MM.1S (cell line): ENCODE results near the gene DCANP1.

ENCODE experiments used
- DNase-seq: peaks from one replicate; pipeline ENCODE4 v3.0.0-alpha.2; 2015
- H2AFZ ChIP-seq: fragments of 300-600 bp; sonication (generic); 2 replicates; pipeline ENCODE4 v1.6.0; 2016; ENCODE audit warnings: antibody characterized with exemption, low read length
- H3F3A ChIP-seq: fragments of 300-600 bp; sonication (generic); 2 replicates; pipeline ENCODE4 v1.6.1; 2016; ENCODE audit warnings: mild to moderate bottlenecking, antibody characterized with exemption, low read length, moderate library complexity, mixed read lengths; ENCODE audit not compliant: insufficient read depth
- H3K27ac ChIP-seq: fragments of 300-600 bp; sonication (generic); 2 replicates; pipeline ENCODE4 v1.5.1; 2016; ENCODE audit warnings: mild to moderate bottlenecking, low read length
- H3K27me3 ChIP-seq: fragments of 300-600 bp; sonication (generic); replicated peaks from 2 replicates; pipeline ENCODE4 v1.6.0; 2016; ENCODE audit warnings: low read length; ENCODE audit not compliant: insufficient read depth
- H3K36me3 ChIP-seq: fragments of 300-600 bp; sonication (generic); replicated peaks from 2 replicates; pipeline ENCODE4 v1.6.1; 2016; ENCODE audit warnings: mild to moderate bottlenecking, low read length, mixed read lengths; ENCODE audit not compliant: insufficient read depth
- H3K4me1 ChIP-seq: fragments of 300-600 bp; sonication (generic); 2 replicates; pipeline ENCODE4 v1.6.1; 2016; ENCODE audit warnings: low read length, mixed read lengths
- H3K4me2 ChIP-seq: fragments of 300-600 bp; sonication (generic); 2 replicates; pipeline ENCODE4 v1.6.0; 2016; ENCODE audit warnings: low read depth, low read length
- H3K4me3 ChIP-seq: fragments of 300-600 bp; sonication (generic); 2 replicates; pipeline ENCODE4 v1.5.1; 2016; ENCODE audit warnings: low read length, mixed read lengths
- H3K79me2 ChIP-seq: fragments of 300-600 bp; sonication (generic); 2 replicates; pipeline ENCODE4 v1.6.1; 2016; ENCODE audit warnings: mixed run types, low read length, mixed read lengths
- H3K9ac ChIP-seq: fragments of 300-600 bp; sonication (generic); 2 replicates; pipeline ENCODE4 v1.6.1; 2016; ENCODE audit warnings: low read length, mixed read lengths
- H3K9me2 ChIP-seq: fragments of 300-600 bp; sonication (generic); replicated peaks from 2 replicates; pipeline ENCODE4 v1.6.1; 2016; ENCODE audit warnings: mild to moderate bottlenecking, low read length, mixed read lengths; ENCODE audit not compliant: insufficient read depth
- H3K9me3 ChIP-seq: fragments of 300-600 bp; sonication (generic); replicated peaks from 2 replicates; pipeline ENCODE4 v1.6.1; 2016; ENCODE audit warnings: mild to moderate bottlenecking, low read length, mixed read lengths; ENCODE audit not compliant: insufficient read depth
- H4K20me1 ChIP-seq: fragments of 300-600 bp; sonication (generic); 2 replicates; pipeline ENCODE4 v1.6.1; 2016; ENCODE audit warnings: mild to moderate bottlenecking, low read length, moderate library complexity, mixed read lengths; ENCODE audit not compliant: insufficient read depth
- CTCF ChIP-seq: fragments of 300-600 bp; sonication (generic); IDR thresholded peaks from 2 replicates; pipeline ENCODE4 v1.5.1; 2016; ENCODE audit warnings: antibody characterized with exemption, low read length, mixed read lengths
- EZH2 ChIP-seq: fragments of 300-600 bp; sonication (generic); optimal IDR thresholded peaks from 2 replicates; pipeline ENCODE3; 2017; ENCODE audit warnings: low read depth, mild to moderate bottlenecking, antibody characterized with exemption, low read length, mixed read lengths
- EZH2phosphoT487 ChIP-seq: fragments of 300-600 bp; sonication (generic); IDR thresholded peaks from 2 replicates; pipeline ENCODE4 v1.6.1; 2018; ENCODE audit warnings: antibody characterized with exemption, low read length

The DCANP1 gene

GRCh38 chr5:135488727-135489465 is 41.7 kb upstream of the DCANP1 start:
- H3K9ac ChIP-seq, result no peak overlapping the region
- no peaks in the 10 kb centered on the region for H3K4me1 ChIP-seq
- no peak overlapping the region for H3K4me2 ChIP-seq
- H3F3A ChIP-seq, result no peaks in the 10 kb centered on the region
- H3K27ac ChIP-seq, result no peak overlapping the region
- no peaks in the 10 kb centered on the region for H3K9me3 ChIP-seq
- H3K36me3 ChIP-seq, result no peaks in the 10 kb centered on the region
- no peaks in the 10 kb centered on the region for H4K20me1 ChIP-seq
- H2AFZ ChIP-seq, result no peak overlapping the region
- no peak overlapping the region for H3K4me3 ChIP-seq
- no peak for TF ChIP-seq CTCF
- TF ChIP-seq EZH2phosphoT487, result no peak
- TF ChIP-seq EZH2, result no peak
- no peaks in the 10 kb centered on the region for H3K9me2 ChIP-seq
- peaks cover 26% of the 10 kb centered on the region; the same call in 1 of the 2 replicates for H3K27me3 ChIP-seq
- H3K79me2 ChIP-seq, result no peaks in the 10 kb centered on the region
- DNase-seq, result no peak

DNA sequence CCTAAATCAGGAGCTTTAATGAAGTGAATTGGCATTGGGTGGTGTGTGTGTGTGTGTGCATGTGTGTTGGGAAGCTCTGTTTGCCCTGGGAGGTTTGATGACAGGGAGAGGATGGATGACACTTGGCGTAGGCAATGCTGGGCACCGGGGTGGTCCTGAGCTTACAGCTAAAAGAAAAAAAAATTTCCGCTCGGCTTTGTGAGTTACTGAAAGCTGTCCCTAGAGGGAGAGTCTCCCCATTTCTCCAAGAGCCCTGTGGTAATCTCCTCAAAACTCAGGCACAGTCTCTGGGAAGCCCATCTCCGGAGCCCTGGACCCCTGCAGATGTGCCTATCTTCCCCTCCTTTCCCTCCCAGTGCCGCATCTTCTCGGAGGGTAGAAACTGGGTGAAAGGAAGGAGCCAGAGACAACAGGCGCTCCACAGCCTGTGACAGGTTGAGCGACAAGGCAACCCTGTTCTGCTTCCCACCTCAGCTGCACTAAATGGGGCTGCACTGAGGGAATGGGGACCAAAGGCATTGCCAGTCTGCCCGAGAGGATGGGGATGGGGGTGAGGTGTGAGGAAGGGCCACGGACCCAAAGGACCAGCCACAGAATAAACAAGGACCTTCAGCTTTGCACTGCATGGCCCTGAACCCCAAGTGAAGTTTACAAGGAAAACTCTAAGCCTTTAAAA is 40.8 kb upstream of the DCANP1 start:
- no peaks in the 10 kb centered on the region for H3K4me1 ChIP-seq
- H2AFZ ChIP-seq, result no peak overlapping the region
- H3K9me2 ChIP-seq, result no peaks in the 10 kb centered on the region
- no peaks in the 10 kb centered on the region for H3K36me3 ChIP-seq
- no peak overlapping the region for H3K4me2 ChIP-seq
- H3F3A ChIP-seq, result no peaks in the 10 kb centered on the region
- H4K20me1 ChIP-seq, result no peaks in the 10 kb centered on the region
- no peak for DNase-seq
- no peaks in the 10 kb centered on the region for H3K9me3 ChIP-seq
- H3K27ac ChIP-seq, result no peak overlapping the region
- TF ChIP-seq EZH2phosphoT487 (no peak), EZH2 (no peak), CTCF (no peak)
- no peaks in the 10 kb centered on the region for H3K79me2 ChIP-seq
- H3K27me3 ChIP-seq, result peaks cover 26% of the 10 kb centered on the region; the same call in 1 of the 2 replicates
- no peak overlapping the region for H3K9ac ChIP-seq
- H3K4me3 ChIP-seq, result no peak overlapping the region

DNA sequence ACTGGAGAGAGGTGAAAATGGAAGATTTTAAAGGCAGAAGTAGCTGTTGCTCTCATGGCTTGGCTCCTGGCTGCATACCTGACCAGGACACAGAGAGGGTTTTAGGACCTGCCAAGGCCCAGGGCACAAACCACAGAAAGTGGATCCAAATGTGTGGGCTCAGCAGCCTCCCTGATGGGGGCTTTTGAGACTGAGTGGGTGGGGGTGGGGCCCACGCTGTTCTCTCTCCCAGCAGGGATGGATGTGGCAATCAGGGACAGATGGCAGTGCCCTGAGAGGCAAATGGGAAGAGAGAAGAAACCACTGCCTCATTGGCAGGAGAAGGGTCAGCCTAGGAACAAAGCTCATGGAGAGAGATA is 39.9 kb upstream of the DCANP1 start:
- peaks cover 26% of the 10 kb centered on the region; the same call in 1 of the 2 replicates for H3K27me3 ChIP-seq
- DNase-seq, result no peak

More for the DNA sequence above, 39.9 kb upstream of the DCANP1 start:
- Histone ChIP-seq H3K4me1 (no peaks in the 10 kb centered on the region), H3K4me3 (no peak overlapping the region), H3K9me3 (no peaks in the 10 kb centered on the region), H3K36me3 (no peaks in the 10 kb centered on the region), H3K27ac (no peak overlapping the region), H3K9me2 (no peaks in the 10 kb centered on the region), H2AFZ (no peak overlapping the region), H4K20me1 (no peaks in the 10 kb centered on the region), H3K9ac (no peak overlapping the region), H3F3A (no peaks in the 10 kb centered on the region), H3K4me2 (no peak overlapping the region), H3K79me2 (no peaks in the 10 kb centered on the region)
- TF ChIP-seq CTCF (no peak), EZH2 (no peak), EZH2phosphoT487 (no peak)
